Measurements from ENCODE around the gene DNAJB12.

GRCh38 chr10:72292223-72292691, 62.5 kb downstream of the DNAJB12 start:
- TF ChIP-seq SMARCA5 (IDR thresholded peaks at IDR 0.05), result no peak
- TF ChIP-seq, protein P1, sequence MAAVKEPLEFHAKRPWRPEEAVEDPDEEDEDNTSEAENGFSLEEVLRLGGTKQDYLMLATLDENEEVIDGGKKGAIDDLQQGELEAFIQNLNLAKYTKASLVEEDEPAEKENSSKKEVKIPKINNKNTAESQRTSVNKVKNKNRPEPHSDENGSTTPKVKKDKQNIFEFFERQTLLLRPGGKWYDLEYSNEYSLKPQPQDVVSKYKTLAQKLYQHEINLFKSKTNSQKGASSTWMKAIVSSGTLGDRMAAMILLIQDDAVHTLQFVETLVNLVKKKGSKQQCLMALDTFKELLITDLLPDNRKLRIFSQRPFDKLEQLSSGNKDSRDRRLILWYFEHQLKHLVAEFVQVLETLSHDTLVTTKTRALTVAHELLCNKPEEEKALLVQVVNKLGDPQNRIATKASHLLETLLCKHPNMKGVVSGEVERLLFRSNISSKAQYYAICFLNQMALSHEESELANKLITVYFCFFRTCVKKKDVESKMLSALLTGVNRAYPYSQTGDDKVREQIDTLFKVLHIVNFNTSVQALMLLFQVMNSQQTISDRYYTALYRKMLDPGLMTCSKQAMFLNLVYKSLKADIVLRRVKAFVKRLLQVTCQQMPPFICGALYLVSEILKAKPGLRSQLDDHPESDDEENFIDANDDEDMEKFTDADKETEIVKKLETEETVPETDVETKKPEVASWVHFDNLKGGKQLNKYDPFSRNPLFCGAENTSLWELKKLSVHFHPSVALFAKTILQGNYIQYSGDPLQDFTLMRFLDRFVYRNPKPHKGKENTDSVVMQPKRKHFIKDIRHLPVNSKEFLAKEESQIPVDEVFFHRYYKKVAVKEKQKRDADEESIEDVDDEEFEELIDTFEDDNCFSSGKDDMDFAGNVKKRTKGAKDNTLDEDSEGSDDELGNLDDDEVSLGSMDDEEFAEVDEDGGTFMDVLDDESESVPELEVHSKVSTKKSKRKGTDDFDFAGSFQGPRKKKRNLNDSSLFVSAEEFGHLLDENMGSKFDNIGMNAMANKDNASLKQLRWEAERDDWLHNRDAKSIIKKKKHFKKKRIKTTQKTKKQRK (IDR thresholded peaks at IDR 0.05; ENCODE audit: low read depth, low read length), result no peak

All from GM12878 (cell line).